ENCODE data around the gene NTN5.
"Not testable (repeated sequence)": the region's sequence is repeated elsewhere in the genome, so short reads cannot be mapped to it uniquely, and the experiment has no call there.

The NTN5 gene

DNA sequence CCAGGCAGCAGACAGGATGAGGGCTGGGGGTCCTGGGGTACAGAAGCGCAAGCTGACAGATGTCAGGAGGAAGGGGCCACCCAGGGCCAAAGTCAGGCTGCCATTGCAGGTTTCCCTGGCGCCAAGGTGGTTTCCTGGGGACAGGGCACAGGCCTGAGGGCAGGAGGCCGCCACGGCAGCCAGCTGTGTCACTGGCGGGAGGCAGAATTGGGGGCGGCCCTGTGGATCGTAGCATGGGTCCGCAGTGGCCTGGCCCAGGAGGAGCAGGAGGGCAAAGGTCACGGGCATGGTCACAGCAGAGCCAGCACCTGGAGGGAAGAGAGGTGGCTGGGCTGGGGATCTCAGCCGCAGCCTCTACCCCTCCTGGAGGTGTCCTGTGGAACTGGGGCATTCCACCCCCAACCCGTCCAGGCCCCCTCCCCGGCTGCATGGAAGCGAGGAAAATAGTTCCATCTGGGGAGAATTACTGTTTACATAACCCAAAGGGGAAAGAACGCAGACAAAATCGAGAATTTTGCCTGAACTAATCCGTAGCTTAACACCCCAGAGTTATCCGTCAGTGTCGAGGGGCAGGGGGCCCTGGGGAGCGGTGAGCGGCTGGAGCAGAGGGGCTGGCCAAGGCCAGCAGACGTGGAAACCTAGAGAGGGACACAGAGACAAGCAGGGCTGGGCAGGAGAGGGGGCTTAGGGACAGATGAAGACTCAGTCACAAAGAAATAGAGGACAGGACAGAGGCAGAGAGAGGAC, 1.9 kb downstream of the NTN5 start:
- DNase-seq (ENCODE audit: low spot score) = no peak
- FAIRE-seq = no peak

GRCh38 chr19:48669903-48670668, 2.7 kb downstream of the NTN5 start:
- FAIRE-seq (peak; percentile 100), DNase-seq (ENCODE audit: low spot score) (no peak)

GRCh38 chr19:48668761-48669160, 4.1 kb downstream of the NTN5 start:
- no peak for FAIRE-seq
- DNase-seq (ENCODE audit: low spot score) = no peak

DNA sequence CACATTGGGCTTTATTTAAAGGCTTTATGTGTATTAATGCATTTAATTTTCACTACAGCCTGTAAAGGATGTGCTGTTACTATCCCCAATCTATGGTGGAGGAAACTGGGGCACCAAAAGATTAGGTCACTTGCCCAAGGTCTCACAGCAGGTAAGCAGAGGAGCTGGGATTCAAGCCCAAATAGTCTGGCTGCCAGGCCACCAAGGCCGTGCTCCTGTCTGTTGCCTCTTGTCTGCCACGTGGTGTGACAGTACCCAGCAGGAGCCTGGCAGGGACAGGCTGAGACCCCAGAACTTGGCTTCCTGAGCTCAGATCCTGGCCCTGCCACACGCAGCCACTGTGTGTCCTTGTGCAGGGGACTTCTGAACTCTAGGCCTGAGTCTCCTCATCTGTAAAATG, 4.5 kb downstream of the NTN5 start:
- DNase-seq (ENCODE audit: low spot score) = no peak
- no peak for FAIRE-seq

DNA sequence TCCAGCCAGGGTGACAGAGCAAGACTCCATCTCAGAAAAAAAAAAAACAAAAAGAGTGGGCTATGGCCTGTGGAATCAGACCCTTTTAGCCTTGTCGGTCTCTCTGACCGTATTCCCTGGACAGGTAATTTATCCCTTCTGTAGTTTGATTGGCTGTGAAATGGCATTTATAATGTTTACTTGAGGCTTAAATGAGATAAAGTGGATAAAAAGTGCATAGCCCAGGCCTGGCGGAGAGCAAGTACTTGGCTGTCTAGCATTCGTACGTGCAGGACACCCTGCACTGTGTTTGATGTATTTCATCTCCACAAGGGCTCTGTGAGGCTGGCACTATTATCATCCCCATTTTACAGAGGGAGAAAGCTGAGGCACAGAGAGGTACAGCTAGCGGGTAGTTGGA, 7.0 kb downstream of the NTN5 start:
- DNase-seq (ENCODE audit: low spot score) (no peak), FAIRE-seq (no peak)

DNA sequence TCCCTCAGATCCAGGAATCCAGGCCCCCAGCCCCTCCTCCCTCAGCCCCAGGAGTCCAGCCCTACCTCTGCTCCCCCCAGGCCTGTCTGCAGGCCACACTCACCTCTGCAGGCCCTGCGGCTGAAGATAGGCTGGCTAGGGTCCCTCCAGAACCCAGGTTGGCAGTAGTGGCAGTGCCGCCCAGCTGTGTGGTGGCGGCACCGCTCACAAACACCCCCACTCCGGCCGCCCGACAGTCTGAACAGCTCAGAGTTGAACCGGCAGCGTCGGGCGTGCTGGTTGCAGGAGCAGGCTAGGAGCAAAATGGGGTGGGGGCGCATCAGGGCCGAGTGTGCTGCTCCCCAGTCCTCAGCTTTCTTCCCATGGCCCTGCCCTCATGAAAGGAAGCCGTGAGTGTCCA, 8.3 kb downstream of the NTN5 start:
- no peak for FAIRE-seq
- no peak for DNase-seq (ENCODE audit: low spot score)

DNA sequence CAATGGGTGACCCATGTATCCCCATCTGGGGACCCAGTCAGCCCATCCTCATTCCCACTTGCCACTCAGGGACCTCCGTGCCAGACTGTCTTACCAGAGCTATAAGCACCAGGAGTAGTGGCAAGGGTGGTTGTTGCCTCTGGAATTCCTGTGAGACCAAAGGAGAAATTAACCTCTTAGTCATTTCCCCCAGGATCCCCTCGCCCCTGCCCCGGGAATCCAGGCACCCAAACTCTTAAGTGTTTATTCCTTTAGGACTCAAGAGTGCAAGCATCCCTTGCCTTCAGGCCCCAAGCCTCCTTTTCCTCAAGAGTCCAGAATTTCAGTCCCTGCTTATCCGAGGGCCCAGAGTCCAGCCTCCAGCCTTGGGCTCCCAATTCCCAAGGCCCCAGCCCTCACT, 9.2 kb downstream of the NTN5 start:
- FAIRE-seq = no peak
- DNase-seq (ENCODE audit: low spot score) = no peak

- no peak for DNase-seq (ENCODE audit: low spot score)
- no peak for FAIRE-seq
Observed at GRCh38 chr19:48661711-48662090, 11.1 kb downstream of the NTN5 start.

GRCh38 chr19:48660852-48661710, 11.7 kb downstream of the NTN5 start:
- no peak for FAIRE-seq
- DNase-seq (ENCODE audit: low spot score) = peak; percentile 72

DNA sequence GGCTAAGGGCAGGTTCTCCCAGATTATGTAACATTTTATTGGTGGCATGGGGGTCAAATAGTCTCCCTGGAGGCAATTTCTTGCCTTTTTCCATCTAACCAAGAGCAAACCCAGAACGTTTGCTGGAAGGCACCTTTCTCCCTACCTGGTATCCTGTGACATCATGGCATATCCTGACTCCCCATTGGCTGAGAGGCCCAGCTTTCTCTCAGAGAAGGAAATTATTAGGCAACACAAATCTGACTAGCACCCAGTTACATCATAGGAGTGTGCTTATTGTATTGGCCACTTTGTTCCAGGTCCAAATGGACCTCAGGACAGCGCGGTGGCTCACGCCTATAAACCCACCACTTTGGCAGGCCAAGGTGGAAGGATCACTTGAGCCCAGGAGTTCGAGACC, 13.0 kb downstream of the NTN5 start:
- DNase-seq (ENCODE audit: low spot score) (no peak), FAIRE-seq (no peak)

DNA sequence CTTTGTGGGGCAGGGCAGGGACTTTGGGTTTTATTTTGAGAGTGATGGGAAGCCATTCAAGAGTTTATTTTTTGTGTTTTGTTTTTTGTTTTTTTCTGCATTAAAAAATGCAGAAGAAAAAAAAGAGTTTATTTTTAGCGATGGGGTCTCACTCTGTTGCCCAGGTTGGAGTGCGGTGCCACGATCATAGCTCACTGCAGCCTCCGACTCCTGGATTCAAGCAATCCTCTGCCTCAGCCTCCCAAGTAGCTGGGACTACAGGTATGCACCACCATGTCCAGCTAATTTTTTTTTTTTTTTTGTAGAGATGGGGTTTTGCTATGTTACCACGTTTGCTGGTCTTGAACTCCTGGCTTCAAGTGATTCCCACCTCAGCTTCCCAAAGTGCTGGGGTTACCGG, 14.3 kb downstream of the NTN5 start:
- FAIRE-seq (no peak), DNase-seq (ENCODE audit: low spot score) (no peak)

DNA sequence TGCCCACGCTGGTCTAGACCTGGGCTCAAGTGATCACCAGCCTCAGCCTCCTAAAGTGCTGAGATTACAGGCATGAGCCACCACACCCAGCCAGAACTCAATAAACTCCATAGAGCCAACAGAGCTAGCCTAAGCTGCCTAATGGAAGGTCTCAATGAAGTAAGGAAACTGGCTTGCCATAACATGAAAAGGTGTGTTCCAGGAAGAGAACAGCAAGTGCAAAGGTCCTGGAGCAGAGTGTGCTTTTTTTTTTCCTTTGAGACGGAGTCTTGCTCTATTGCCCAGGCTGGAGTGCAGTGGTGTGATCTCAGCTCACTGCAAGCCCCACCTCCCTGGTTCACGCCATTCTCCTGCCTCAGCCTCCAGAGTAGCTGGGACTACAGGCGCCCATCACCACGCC, 15.0 kb downstream of the NTN5 start:
- not testable (repeated sequence) for FAIRE-seq; DNase-seq (ENCODE audit: low spot score)

GRCh38 chr19:48656840-48657474, 15.9 kb downstream of the NTN5 start:
- DNase-seq (ENCODE audit: low spot score) (peak; percentile 63), FAIRE-seq (no peak)

DNA sequence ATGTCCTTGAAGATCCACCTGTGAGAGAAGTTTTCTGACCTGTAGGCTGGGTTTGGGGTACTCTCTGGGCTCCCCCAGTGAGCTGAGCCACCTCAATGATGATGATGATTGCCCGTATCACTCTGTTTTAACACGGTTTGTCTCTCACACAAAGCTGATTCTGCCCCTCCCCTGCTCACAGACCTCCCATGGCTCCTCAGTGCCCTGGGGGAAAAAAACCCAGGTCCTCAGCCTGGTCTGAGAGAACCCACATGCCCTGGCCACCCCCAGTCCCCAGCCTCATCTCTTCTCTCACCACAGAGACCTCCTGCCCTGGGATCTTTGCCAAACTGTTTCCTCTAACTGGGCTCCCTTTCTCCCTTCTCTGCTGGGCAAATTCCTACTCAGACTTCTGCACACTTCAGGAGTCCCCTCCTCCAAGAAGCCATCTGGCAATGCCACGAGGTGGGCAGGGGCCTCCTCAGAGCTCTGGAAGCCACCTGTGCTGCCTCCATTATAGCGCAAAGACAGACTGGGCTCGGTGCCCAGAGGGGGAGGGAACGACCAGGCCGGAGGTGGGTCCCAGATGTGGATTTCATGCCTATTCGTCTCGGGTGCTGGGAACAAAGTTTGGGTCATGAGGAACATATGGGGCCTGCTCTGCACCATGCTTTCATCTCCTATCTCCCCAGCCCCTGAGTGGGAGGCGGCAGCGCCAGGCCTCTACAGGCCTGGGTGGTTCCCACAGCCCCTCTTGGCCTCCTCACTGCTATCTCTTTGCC, 18.3 kb downstream of the NTN5 start:
- FAIRE-seq (no peak), DNase-seq (ENCODE audit: low spot score) (no peak)

DNA sequence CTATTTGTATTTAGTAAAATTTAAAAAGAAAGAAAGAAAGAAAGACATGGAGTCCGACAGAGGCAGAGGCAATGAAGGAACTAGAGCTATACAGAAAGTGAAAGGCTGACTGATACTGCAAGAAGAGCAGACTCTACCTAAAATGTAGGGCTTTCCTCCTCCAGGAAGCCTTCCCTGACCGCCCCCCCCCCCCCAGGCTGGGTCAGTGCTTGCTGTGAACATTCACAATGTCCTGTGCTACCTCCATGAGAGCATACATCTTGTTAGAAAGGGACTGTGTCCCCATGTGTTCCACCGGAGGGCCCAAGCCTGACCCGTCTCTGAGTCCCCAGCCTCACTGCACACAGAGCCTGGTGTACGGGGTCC, 21.2 kb downstream of the NTN5 start:
- FAIRE-seq (no peak), DNase-seq (ENCODE audit: low spot score) (no peak)

GRCh38 chr19:48650974-48651682, 21.7 kb downstream of the NTN5 start:
- DNase-seq (ENCODE audit: low spot score) = no peak

DNA sequence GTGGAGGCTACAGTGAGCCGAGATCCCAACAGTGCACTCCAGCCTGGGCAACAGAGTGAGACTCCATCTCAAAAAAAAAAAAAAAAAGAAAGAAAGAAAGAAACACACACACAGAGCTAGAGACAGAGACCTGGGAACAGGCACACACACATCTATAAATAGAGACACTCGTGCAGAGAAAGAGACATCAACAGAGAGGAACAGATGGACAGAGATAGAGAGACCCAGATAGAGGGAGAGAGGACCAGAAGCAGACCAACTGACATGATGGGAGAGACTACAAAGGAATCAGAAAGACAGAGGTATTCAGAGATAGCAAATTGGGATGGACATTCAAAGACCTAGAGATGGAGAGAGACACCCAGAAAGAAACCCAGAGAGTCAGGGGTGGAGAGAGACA, 24.7 kb downstream of the NTN5 start:
- FAIRE-seq (no peak), DNase-seq (ENCODE audit: low spot score) (no peak)

More at GRCh38 chr19:48650974-48651682, 21.7 kb downstream of the NTN5 start:
- FAIRE-seq = no peak

GRCh38 chr19:48646722-48647216, 26.0 kb downstream of the NTN5 start:
- no peak for DNase-seq (ENCODE audit: low spot score)
- FAIRE-seq = no peak

GRCh38 chr19:48646001-48646721, 26.7 kb downstream of the NTN5 start, which contains the start of gene CA11:
TSS of gene CA11 (minus strand) at chr19:48646187. CDS start at chr19:48645632, 555 bp downstream.
- no peak for FAIRE-seq

More at GRCh38 chr19:48646001-48646721, 26.7 kb downstream of the NTN5 start, which contains the start of gene CA11:
- DNase-seq (ENCODE audit: low spot score) = peak; percentile 90

All from urothelium cell line (cell line).